Measurements from ENCODE around the gene FBXL22. TPM values are rescaled to one million over a fixed set of nuclear protein-coding genes. Genes with fewer than 3 reads are reported as not detected.

Gene FBXL22
- total RNA-seq, 1 experiment from 2014 or later, result 0.46 TPM

DNA sequence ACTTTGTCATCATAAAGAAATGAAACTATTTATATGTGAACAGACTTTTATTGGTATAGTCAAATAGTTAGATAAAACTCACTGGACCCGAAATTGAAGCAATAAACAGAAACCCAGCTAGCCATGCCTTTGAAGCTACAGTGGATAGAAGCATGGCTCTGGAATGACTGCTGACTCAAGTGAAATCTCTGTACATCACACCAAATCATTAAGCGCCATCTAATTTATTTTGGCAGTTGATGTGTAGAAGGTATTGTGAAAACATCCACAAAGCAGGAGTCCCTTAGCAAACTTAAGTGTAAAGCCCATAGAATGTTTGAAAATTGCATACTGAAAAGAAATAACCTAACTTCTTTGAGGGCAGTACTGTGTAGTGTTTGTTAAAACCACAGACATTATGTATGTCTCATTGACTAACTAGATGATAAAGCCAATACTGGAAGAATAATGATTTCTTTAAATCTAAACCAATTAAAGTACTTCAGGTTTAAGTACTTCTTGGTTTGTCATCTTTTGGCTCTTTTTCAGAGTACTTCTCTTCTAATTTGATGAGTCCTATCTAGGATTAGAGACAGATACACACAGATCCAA, 42.8 kb upstream of the FBXL22 start (continued):
- TF ChIP-seq AR (CRISPR knock-in tag; IDR thresholded peaks at IDR 0.05) (no peak), ZNF121 (CRISPR knock-in tag; IDR thresholded peaks at IDR 0.05) (no peak), TP53 (CRISPR knock-in tag; IDR thresholded peaks at IDR 0.05) (no peak), E2F1 (CRISPR knock-in tag; IDR thresholded peaks at IDR 0.05) (no peak), EMX1 (CRISPR knock-in tag; IDR thresholded peaks at IDR 0.05) (no peak)

GRCh38 chr15:63555507-63555906, 41.7 kb upstream of the FBXL22 start:
- ChIA-PET CTCF (no interaction called here), POLR2A (no interaction called here)
- Mint-ChIP-seq H3K4me1 (peaks cover 57% of the 10 kb centered on the region), H3K36me3 (no peaks in the 10 kb centered on the region; the same call in none of the 2 replicates), H3K27ac (no peak overlapping the region), H3K9me3 (no peaks in the 10 kb centered on the region), H3K27me3 (ENCODE audit: low read depth) (no peaks in the 10 kb centered on the region), H3K4me3 (no peak overlapping the region)
- DNase-seq (ENCODE audit: low spot score), result no peak
- ATAC-seq, result no peak
- no peak for TF ChIP-seq ZNF416 (CRISPR knock-in tag; IDR thresholded peaks at IDR 0.05)
- TF ChIP-seq, protein P1, sequence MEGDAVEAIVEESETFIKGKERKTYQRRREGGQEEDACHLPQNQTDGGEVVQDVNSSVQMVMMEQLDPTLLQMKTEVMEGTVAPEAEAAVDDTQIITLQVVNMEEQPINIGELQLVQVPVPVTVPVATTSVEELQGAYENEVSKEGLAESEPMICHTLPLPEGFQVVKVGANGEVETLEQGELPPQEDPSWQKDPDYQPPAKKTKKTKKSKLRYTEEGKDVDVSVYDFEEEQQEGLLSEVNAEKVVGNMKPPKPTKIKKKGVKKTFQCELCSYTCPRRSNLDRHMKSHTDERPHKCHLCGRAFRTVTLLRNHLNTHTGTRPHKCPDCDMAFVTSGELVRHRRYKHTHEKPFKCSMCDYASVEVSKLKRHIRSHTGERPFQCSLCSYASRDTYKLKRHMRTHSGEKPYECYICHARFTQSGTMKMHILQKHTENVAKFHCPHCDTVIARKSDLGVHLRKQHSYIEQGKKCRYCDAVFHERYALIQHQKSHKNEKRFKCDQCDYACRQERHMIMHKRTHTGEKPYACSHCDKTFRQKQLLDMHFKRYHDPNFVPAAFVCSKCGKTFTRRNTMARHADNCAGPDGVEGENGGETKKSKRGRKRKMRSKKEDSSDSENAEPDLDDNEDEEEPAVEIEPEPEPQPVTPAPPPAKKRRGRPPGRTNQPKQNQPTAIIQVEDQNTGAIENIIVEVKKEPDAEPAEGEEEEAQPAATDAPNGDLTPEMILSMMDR (IDR thresholded peaks at IDR 0.05), result no peak
- no peak for TF ChIP-seq NFE2L1 (CRISPR knock-in tag; IDR thresholded peaks at IDR 0.05)

GRCh38 chr15:63556246-63556645, 40.9 kb upstream of the FBXL22 start:
- H3K27me3 Mint-ChIP-seq (ENCODE audit: low read depth), result no peaks in the 10 kb centered on the region
- ATAC-seq (no peak), DNase-seq (ENCODE audit: low spot score) (no peak)
- H3K4me3 Mint-ChIP-seq, result no peak overlapping the region
- H3K9me3 Mint-ChIP-seq, result no peaks in the 10 kb centered on the region
- H3K4me1 Mint-ChIP-seq, result peaks cover 65% of the 10 kb centered on the region
- H3K27ac Mint-ChIP-seq, result no peak overlapping the region; the same call in 1 of the 2 replicates
- ChIA-PET CTCF (interaction anchor here (1.0 to 1.1 kb wide), 3 partner anchors 16 to 90 kb away, joined by 3 to 7 read pairs (median 3); no protein-coding TSS in a partner anchor), POLR2A (no interaction called here)
- no peaks in the 10 kb centered on the region; the same call in none of the 2 replicates for H3K36me3 Mint-ChIP-seq
- TF ChIP-seq FOXP4 (CRISPR knock-in tag; IDR thresholded peaks at IDR 0.05) (no peak), ARID4B (CRISPR knock-in tag; IDR thresholded peaks at IDR 0.05; ENCODE audit: borderline replicate concordance) (no peak), GABPB1 (CRISPR knock-in tag; IDR thresholded peaks at IDR 0.05) (no peak), ELF4 (CRISPR knock-in tag; IDR thresholded peaks at IDR 0.05; ENCODE audit: low read depth) (no peak), SMAD4 (CRISPR knock-in tag; IDR thresholded peaks at IDR 0.05) (no peak), ZNF263 (CRISPR knock-in tag; IDR thresholded peaks at IDR 0.05; ENCODE audit: low read depth) (no peak), MXD4 (CRISPR knock-in tag; IDR thresholded peaks at IDR 0.05; ENCODE audit: borderline replicate concordance) (no peak), JUN (CRISPR knock-in tag; IDR thresholded peaks at IDR 0.05) (no peak)
- TF ChIP-seq, protein P2, sequence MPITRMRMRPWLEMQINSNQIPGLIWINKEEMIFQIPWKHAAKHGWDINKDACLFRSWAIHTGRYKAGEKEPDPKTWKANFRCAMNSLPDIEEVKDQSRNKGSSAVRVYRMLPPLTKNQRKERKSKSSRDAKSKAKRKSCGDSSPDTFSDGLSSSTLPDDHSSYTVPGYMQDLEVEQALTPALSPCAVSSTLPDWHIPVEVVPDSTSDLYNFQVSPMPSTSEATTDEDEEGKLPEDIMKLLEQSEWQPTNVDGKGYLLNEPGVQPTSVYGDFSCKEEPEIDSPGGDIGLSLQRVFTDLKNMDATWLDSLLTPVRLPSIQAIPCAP (CRISPR knock-in tag; IDR thresholded peaks at IDR 0.05), result no peak
- TF ChIP-seq, protein P3, sequence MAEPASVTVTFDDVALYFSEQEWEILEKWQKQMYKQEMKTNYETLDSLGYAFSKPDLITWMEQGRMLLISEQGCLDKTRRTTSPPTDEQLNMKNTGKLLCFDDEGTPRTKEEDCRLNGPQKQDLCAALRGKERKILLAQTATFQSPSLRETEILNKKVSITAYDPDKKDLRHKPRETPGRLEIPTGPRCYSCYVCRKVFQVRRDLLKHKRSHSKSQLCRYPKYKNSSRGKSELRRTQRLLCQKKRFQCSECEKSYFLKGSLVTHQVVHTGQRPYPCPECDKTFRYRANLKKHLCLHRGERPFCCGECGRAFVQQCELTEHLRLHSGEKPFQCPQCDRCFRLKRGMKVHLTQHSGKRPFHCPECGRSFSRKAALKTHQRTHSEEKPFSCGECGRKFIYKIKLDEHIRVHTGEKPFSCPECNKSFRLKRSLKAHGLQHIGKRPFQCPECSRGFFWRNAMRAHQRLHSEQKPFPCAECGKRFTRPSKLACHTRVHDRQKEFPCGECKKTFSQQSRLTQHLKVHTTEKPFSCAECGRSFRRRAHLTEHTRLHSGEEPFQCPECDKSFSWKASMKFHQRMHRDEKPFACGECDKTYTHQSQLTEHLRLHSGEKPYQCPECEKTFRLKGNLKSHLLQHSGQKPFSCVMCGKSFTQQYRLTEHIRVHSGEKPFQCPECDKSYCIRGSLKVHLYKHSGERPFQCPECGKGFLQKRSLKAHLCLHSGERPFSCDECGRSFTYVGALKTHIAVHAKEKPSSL (CRISPR knock-in tag; conservative IDR thresholded peaks at IDR 0.05), result no peak

All from WTC11 (cell line).